ENCODE results near the gene MGAM2. TPM values are rescaled to one million over a fixed set of nuclear protein-coding genes. Genes with fewer than 3 reads are reported as not detected.

The MGAM2 gene
- total RNA-seq, 2 experiments from 2014 or later: not detected

GRCh38 chr7:142257958-142258357 is 146.4 kb downstream of the MGAM2 start, which contains the start of gene PRSS58:
Gene PRSS58 (minus strand): TSS chr7:142258058. CDS start chr7:142257707, 351 bp downstream.
- intact Hi-C loops (cut with micrococcal nuclease): no loop called here
- H3K9me3 Mint-ChIP-seq: peaks cover 5% of the 10 kb centered on the region
- H3K36me3 Mint-ChIP-seq: no peaks in the 10 kb centered on the region
- H3K27ac Mint-ChIP-seq: no peak within 1 kb of the TSS
- H3K4me1 Mint-ChIP-seq (ENCODE audit: low read depth): no peaks in the 10 kb centered on the region
- no peak for DNase-seq
- no peak within 1 kb of the TSS for H3K4me3 Mint-ChIP-seq
- no peaks in the 10 kb centered on the region for H3K27me3 Mint-ChIP-seq
- ChIA-PET POLR2A (no interaction called here), CTCF (no interaction called here)

DNA sequence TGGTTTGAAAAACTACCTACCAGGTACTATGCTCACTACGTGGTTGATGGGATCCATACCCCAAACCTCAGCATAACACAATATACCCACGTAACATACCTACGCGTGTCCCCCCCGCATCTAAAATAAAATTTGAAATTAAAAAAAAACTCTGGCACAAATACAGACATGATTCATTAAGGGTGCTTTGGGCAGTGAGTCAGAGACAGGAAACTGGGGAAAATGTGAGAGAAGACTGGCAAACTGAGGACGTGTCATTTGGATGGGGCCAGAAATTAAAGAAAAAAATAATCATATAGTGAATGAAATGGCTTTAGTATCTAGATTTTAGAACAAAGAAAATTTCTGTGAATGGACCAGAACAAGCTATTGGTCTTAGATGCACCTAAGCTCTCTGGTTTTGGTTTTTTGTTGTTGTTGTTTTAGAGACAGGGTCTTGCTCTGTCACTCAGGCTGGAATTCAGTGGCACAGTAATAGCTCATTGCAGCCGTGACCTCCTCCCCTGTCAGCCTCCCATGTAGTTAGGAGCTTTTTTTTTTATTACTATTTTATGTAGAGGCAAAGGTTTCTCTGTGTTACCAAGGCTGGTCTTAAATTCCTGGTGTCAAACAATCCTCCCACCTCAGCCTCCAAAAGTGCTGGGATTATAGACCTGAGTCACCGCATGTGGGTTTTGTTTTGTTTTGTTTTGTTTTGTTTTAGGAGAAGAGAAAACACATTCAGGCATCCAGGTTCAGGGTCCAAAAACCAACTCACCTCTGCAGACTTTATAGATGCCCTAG is 152.3 kb downstream of the MGAM2 start:
- Mint-ChIP-seq H3K27me3 (peaks cover 11% of the 10 kb centered on the region), H3K4me3 (no peak overlapping the region), H3K4me1 (ENCODE audit: low read depth) (no peaks in the 10 kb centered on the region), H3K9me3 (peaks cover 5% of the 10 kb centered on the region), H3K36me3 (no peaks in the 10 kb centered on the region), H3K27ac (no peak overlapping the region)
- CTCF ChIA-PET: interaction anchor here (0.7 kb wide), 1 partner anchor 42 kb away, joined by 3 read pairs; no protein-coding TSS in a partner anchor
- no peak for DNase-seq
- POLR2A ChIA-PET: no interaction called here
- intact Hi-C loops (cut with micrococcal nuclease): no loop called here

Other genes with a start within 250 kb of the MGAM2 start
- not detected for gene OR9A4, start 195.3 kb upstream of the MGAM2 start, total RNA-seq
- gene CLEC5A, start 164.7 kb upstream of the MGAM2 start, total RNA-seq: not detected
- gene TAS2R38, start 137.9 kb upstream of the MGAM2 start, total RNA-seq: not detected
- gene MGAM, start 115.8 kb upstream of the MGAM2 start, total RNA-seq: not detected
- gene PRSS58, start 146.3 kb downstream of the MGAM2 start, total RNA-seq: not detected